Endothelial cell of umbilical vein (primary cell): ENCODE results near the gene PLD2. TPM values are rescaled to one million over a fixed set of nuclear protein-coding genes. Genes with fewer than 3 reads are reported as not detected.

Experiments used
- Bru-seq: library from RNA; stranded (reverse); fragments of 400-500 nt; gene quantifications from one replicate; lab custom pipeline; 2021; lab: Mats Ljungman, UMichigan
- BruChase-seq, 2 experiments: library from RNA; stranded (reverse); fragments of 400-500 nt; gene quantifications; one replicate each; lab custom pipeline; 2021; lab: Mats Ljungman, UMichigan
- BruUV-seq: library from RNA; stranded (reverse); fragments of 400-500 nt; replicated peaks from 2 replicates; lab custom pipeline; 2021; lab: Mats Ljungman, UMichigan
- CTCF ChIA-PET: fragments of 300-600, 350-600 bp; sonication (Branson Sonifier 250); formaldehyde crosslinking; loops from one replicate; lab custom pipeline; 2021; ENCODE audit warnings: antibody characterized with exemption, inconsistent platforms; lab: Charles Lee
- POLR2A ChIA-PET: fragments of 300-600, 350-600 bp; sonication (Branson Sonifier 250); formaldehyde crosslinking; loops from one replicate; lab custom pipeline; 2021; ENCODE audit warnings: antibody characterized with exemption, inconsistent platforms; lab: Charles Lee
- DNase-seq: peaks from one replicate; pipeline ENCODE4 v3.0.0-alpha.2; 2011; ENCODE audit warnings: low read depth, low spot score
- FAIRE-seq: peaks from 2 replicates; lab custom pipeline; 2011; peaks lifted over from hg19 to GRCh38; lab: Jason Lieb, UNC
- H2AFZ ChIP-seq: 2 replicates; pipeline ENCODE4 v1.6.0; 2012; ENCODE audit warnings: low read depth, low read length, control low read depth, inconsistent platforms
- H3K27ac ChIP-seq: 2 replicates; pipeline ENCODE4 v1.5.1; 2011; ENCODE audit warnings: low read depth, mild to moderate bottlenecking, control low read depth, low read length, moderate library complexity; ENCODE audit not compliant: insufficient read depth
- H3K27me3 ChIP-seq, 2 experiments: 2 replicates each; pipeline versions ENCODE4 v1.6.0 to v1.6.1; 2011; ENCODE audit warnings: low read length in 2 of 2, mixed read lengths in 1 of 2; ENCODE audit not compliant: control insufficient read depth in 2 of 2, insufficient read depth in 2 of 2
- H3K36me3 ChIP-seq, 2 experiments: 2 replicates in 1 of 2; 3 replicates in 1 of 2; pipeline ENCODE4 v1.5.1; 2011; ENCODE audit warnings: low read length in 2 of 2, mild to moderate bottlenecking in 1 of 2, moderate library complexity in 1 of 2; ENCODE audit not compliant: control insufficient read depth in 2 of 2, insufficient read depth in 2 of 2; ENCODE audit errors: extremely low read depth in 1 of 2
- H3K4me1 ChIP-seq: 3 replicates; pipeline ENCODE4 v1.5.1; 2011; ENCODE audit warnings: mild to moderate bottlenecking, low read length; ENCODE audit not compliant: control insufficient read depth, insufficient read depth; ENCODE audit errors: extremely low read depth
- H3K4me2 ChIP-seq: 2 replicates; pipeline ENCODE4 v1.6.1; 2011; ENCODE audit warnings: low read length, control low read depth, mixed read lengths; ENCODE audit not compliant: insufficient read depth
- H3K4me3 ChIP-seq, 3 experiments: fragments of 200-600 bp in 1 of 3; sonication (generic), shearing (Covaris generic) in 1 of 3; replicated peaks in 1 of 3; 2 replicates each; pipeline ENCODE4 v1.5.1; 2011 to 2016; ENCODE audit warnings: control low read depth in 3 of 3, low read length in 3 of 3, mild to moderate bottlenecking in 2 of 3, inconsistent platforms in 1 of 3, low read depth in 1 of 3, moderate library complexity in 1 of 3; ENCODE audit not compliant: insufficient read depth in 1 of 3
- H3K79me2 ChIP-seq: 2 replicates; pipeline ENCODE4 v1.6.0; 2012; ENCODE audit warnings: low read length, inconsistent platforms; ENCODE audit not compliant: control insufficient read depth, insufficient read depth
- H3K9ac ChIP-seq: replicated peaks from 2 replicates; pipeline ENCODE3; 2011; ENCODE audit warnings: low read length, control low read depth; ENCODE audit not compliant: insufficient read depth; ENCODE audit errors: extremely low read depth
- H3K9me1 ChIP-seq: replicated peaks from 3 replicates; pipeline ENCODE4 v1.6.0; 2011; ENCODE audit warnings: mild to moderate bottlenecking, low read length; ENCODE audit not compliant: control insufficient read depth, insufficient read depth; ENCODE audit errors: extremely low read depth
- H3K9me3 ChIP-seq: replicated peaks from 2 replicates; pipeline ENCODE4 v1.5.1; 2012; ENCODE audit warnings: low read length, inconsistent platforms; ENCODE audit not compliant: control insufficient read depth, insufficient read depth
- H4K20me1 ChIP-seq: replicated peaks from 2 replicates; pipeline ENCODE3; 2011; ENCODE audit warnings: mild to moderate bottlenecking, low read length; ENCODE audit not compliant: control insufficient read depth, insufficient read depth; ENCODE audit errors: extremely low read depth
- FOS ChIP-seq: IDR thresholded peaks from 2 replicates; pipeline ENCODE4 v1.6.1; 2011; ENCODE audit warnings: mild to moderate bottlenecking, low read length, moderate library complexity, borderline replicate concordance; ENCODE audit not compliant: insufficient read depth
- POLR2A ChIP-seq: IDR thresholded peaks from 2 replicates; pipeline ENCODE4 v1.6.1; 2012; ENCODE audit warnings: low read depth, mild to moderate bottlenecking, control low read depth, low read length
- POLR2AphosphoS5 ChIP-seq: IDR thresholded peaks from 2 replicates; pipeline ENCODE4 v1.6.1; 2012; ENCODE audit warnings: low read depth, mild to moderate bottlenecking, control low read depth, low read length, moderate library complexity; ENCODE audit not compliant: insufficient read depth
- dilution Hi-C: fragments of 300-500 bp; cut with MboI; formaldehyde crosslinking; loops from one replicate; pipeline ENCODE4 v1.15.0; 2019; ENCODE audit warnings: low sequenced_read_pairs; ENCODE audit not compliant: extremely low pct_ligation_motif_present
- intact Hi-C: fragments of 100-400 bp; cut with micrococcal nuclease; formaldehyde crosslinking; loops from one replicate; pipeline ENCODE4 v1.10.0; 2022
- long read RNA-seq: library from polyadenylated mRNA; stranded (forward); transcript quantifications from one replicate; pipeline ENCODE4 v2.0.0, GENCODE V29; 2021
- polyA minus RNA-seq, 3 experiments: library from RNA; depleted of rRNA, polyadenylated mRNA; stranded (reverse); fragments of >200 nt; gene quantifications; 1 replicate in 1 of 3; 2 replicates in 2 of 3; pipeline ENCODE4 v1.2.3, GENCODE V29; 2011
- polyA plus RNA-seq, 4 experiments: library from polyadenylated mRNA; depleted of rRNA in 3 of 4; stranded (reverse) in 3 of 4; unstranded in 1 of 4; fragments of >200 nt; gene quantifications; 2 replicates each; pipeline versions ENCODE4 v1.2.1 to v1.2.3, GENCODE V29; 2011 to 2012; ENCODE audit warnings: missing spikeins in 1 of 4
- total RNA-seq: library from RNA; stranded (reverse); gene quantifications from 2 replicates; pipeline ENCODE4 v1.2.3, GENCODE V29; 2021

The PLD2 gene, protein sequence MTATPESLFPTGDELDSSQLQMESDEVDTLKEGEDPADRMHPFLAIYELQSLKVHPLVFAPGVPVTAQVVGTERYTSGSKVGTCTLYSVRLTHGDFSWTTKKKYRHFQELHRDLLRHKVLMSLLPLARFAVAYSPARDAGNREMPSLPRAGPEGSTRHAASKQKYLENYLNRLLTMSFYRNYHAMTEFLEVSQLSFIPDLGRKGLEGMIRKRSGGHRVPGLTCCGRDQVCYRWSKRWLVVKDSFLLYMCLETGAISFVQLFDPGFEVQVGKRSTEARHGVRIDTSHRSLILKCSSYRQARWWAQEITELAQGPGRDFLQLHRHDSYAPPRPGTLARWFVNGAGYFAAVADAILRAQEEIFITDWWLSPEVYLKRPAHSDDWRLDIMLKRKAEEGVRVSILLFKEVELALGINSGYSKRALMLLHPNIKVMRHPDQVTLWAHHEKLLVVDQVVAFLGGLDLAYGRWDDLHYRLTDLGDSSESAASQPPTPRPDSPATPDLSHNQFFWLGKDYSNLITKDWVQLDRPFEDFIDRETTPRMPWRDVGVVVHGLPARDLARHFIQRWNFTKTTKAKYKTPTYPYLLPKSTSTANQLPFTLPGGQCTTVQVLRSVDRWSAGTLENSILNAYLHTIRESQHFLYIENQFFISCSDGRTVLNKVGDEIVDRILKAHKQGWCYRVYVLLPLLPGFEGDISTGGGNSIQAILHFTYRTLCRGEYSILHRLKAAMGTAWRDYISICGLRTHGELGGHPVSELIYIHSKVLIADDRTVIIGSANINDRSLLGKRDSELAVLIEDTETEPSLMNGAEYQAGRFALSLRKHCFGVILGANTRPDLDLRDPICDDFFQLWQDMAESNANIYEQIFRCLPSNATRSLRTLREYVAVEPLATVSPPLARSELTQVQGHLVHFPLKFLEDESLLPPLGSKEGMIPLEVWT
- total RNA-seq (52.3 and 58.7 TPM in 2 replicates), polyA plus RNA-seq (53.6 and 54.7 TPM in 2 replicates), polyA minus RNA-seq (51.6 and 55.9 TPM in 2 replicates), Bru-seq, nascent RNA (percentile 52 among the genes with signal in this experiment), BruChase-seq, experiment 1, labeled RNA remaining after a 6-hour chase (percentile 76 among the genes with signal in this experiment), BruChase-seq, experiment 2, labeled RNA remaining after a 2-hour chase (percentile 75 among the genes with signal in this experiment)
- polyA plus RNA-seq (2011; cell fraction: cytosol; rRNA removed): 28.9 and 33.6 TPM in 2 replicates
- polyA plus RNA-seq (2011; cell fraction: nucleus; rRNA removed): 204 and 211 TPM in 2 replicates
- polyA plus RNA-seq (2012): 38.4 and 55.9 TPM in 2 replicates
- 12.4 TPM for polyA minus RNA-seq (2011; cell fraction: cytosol; rRNA and poly(A)+ RNA removed)
- 55.0 and 55.8 TPM in 2 replicates for polyA minus RNA-seq (2011; cell fraction: nucleus; rRNA and poly(A)+ RNA removed)
- long read RNA-seq, transcript PLD2-201 (25 exons, 3,503 nt): major isoform, 50 of 71 reads
- long read RNA-seq, partial matches to known transcripts: 11 of 71 reads
- long read RNA-seq, other reads (novel, unspliced or antisense): 9 of 71 reads

DNA sequence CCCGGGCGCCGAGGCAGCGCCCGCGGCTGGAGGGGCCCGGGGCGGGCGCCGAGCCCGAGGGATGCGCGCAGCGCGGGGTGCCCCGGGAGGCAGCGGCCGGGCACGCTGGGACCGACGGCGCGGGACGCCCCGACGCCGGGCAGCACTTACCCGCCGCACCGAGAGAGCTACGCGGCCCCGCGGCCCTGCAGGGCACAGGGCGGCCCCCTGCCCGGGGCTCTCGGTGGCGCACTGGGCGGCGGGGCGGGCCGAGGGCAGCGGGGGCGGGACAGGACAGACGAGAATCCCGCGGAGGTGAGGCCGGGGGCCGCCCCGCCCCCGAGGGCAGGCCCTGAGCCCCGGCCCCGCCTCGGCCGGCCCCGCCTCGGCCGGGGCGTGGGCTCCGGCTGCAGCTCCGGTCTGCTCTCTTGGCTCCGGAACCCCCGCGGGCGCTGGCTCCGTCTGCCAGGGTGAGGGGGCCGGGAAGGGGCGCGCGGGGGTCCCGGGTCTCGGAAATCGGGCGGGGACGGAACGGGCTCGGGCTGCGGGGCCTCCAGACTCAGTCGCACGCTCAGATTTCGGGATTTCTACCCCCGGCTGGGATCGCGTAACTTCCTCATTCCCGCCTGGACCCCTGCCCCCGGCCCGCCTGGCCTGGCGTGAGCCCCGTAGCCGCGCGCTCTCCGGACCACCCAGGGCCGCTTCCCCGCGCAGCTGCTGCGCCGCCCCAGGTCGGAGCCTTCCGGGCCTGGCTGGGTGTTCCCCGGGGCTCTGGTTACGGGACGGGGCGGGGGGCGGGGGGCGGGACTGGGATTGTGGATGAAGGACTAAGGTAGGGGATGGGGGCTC is at the start of gene PLD2:
Gene PLD2, plus strand, starts transcription at position 376 of the 828 bp plus-strand sequence. CDS start 621 bp downstream, outside the sequence.
- FAIRE-seq (peak; percentile 85), DNase-seq (peak; percentile 74)
- Histone ChIP-seq H2AFZ (peak within 1 kb of the TSS; percentile 98), H4K20me1 (no peaks in the 10 kb centered on the region), H3K4me3 (peak within 1 kb of the TSS; percentile 87 to 96 (median 91)), H3K36me3 (peaks cover 2 to 9% of the 10 kb centered on the region in 2 experiments), H3K4me1 (peaks cover 11% of the 10 kb centered on the region), H3K79me2 (no peaks in the 10 kb centered on the region), H3K9ac (peak within 1 kb of the TSS; percentile 80), H3K27ac (no peak within 1 kb of the TSS), H3K9me1 (no peaks in the 10 kb centered on the region), H3K27me3 (no peaks in the 10 kb centered on the region), H3K9me3 (no peaks in the 10 kb centered on the region), H3K4me2 (peak within 1 kb of the TSS; percentile 97)
- intact Hi-C loops (loop anchor here (1.0 kb wide), 1 partner anchor 11 kb away; the partner anchor contains the start of gene PSMB6), dilution Hi-C loops (no loop called here)
- ChIA-PET POLR2A (interaction anchor here (0.5 to 1.0 kb wide), 3 partner anchors 11 to 69 kb away, joined by 3 to 5 read pairs (median 3); partner anchors contain the start of gene PSMB6), CTCF (interaction anchor here (1.0 to 3.2 kb wide), 8 partner anchors 11 to 97 kb away, joined by 3 to 14 read pairs (median 7); partner anchors contain the start of genes ARRB2, GLTPD2, PSMB6 and VMO1)
- BruUV-seq: no TSS peak
- TF ChIP-seq POLR2A: peak; percentile 85
- peak; percentile 78 for TF ChIP-seq POLR2AphosphoS5
- TF ChIP-seq FOS: no peak
